ENCODE results near the gene TERT. TPM values are rescaled to one million over a fixed set of nuclear protein-coding genes. Genes with fewer than 3 reads are reported as not detected.

Gene TERT
- total and polyA plus RNA-seq, 2 of the 4 experiments (the other 2 are of a cell fraction): not detected

- H4K8ac ChIP-seq (ENCODE audit: low read depth in 2 of 2, low read length in 2 of 2): no peak overlapping the region
- WGBS, 2 experiments (ENCODE audit: extremely low coverage in 2 of 2, insufficient read length in 1 of 2): 88% methylated on average over 11 of the region's 23 CpGs; no CpG with 5 or more reads in 1 of the 2 experiments
- dilution Hi-C loops (cut with HindIII; ENCODE audit: low sequenced_read_pairs, unreplicated experiment) (no loop called here), intact Hi-C loops (cut with micrococcal nuclease) (no loop called here), in situ Hi-C loops (cut with MboI; ENCODE audit: low sequenced_read_pairs) (no loop called here)
- H3K9me3 ChIP-seq (ENCODE audit: control insufficient read depth, insufficient read depth, low read length): peaks cover 22% of the 10 kb centered on the region
- H3K14ac ChIP-seq (replicated peaks; ENCODE audit: low read depth, low read length): no peak overlapping the region
- no peak overlapping the region for H2BK15ac ChIP-seq (ENCODE audit: low read depth, low read length)
- H3K23ac ChIP-seq (ENCODE audit: low read depth, low read length): no peak overlapping the region
- H2AFZ ChIP-seq (replicated peaks; ENCODE audit: low read length, poor library complexity): no peak overlapping the region
- no peak overlapping the region for H2AK5ac ChIP-seq (ENCODE audit: low read depth, low read length)
- DNase-seq (no peak), ATAC-seq (ENCODE audit: low read depth) (no peak)
- H3K4me3 ChIP-seq (ENCODE audit: insufficient read depth, low read depth, low read length): no peak overlapping the region
- H4K20me1 ChIP-seq (ENCODE audit: insufficient read depth, low read length): no peaks in the 10 kb centered on the region
- BruUV-seq (replicated peaks): no TSS peak
- no peak overlapping the region for H3K18ac ChIP-seq (ENCODE audit: low read depth, low read length)
- H3K4ac ChIP-seq (ENCODE audit: low read depth, low read length): no peak overlapping the region
- no peak overlapping the region for H3K4me2 ChIP-seq (ENCODE audit: low read depth, low read length)
- H2BK120ac ChIP-seq (ENCODE audit: low read depth, low read length): no peak overlapping the region
- ChIA-PET CTCF (interaction anchor here (0.7 kb wide), 1 partner anchor 11 kb away, joined by 3 read pairs; no protein-coding TSS in a partner anchor), POLR2A (ENCODE audit: unreplicated experiment) (no interaction called here)
- no peak overlapping the region for H3K9ac ChIP-seq (ENCODE audit: low read depth, low read length)
- TF ChIP-seq RCOR1 (IDR thresholded peaks at IDR 0.05; ENCODE audit: insufficient replicate concordance, low read length): no peak
- TF ChIP-seq RAD21 (IDR thresholded peaks at IDR 0.05; ENCODE audit: low read length): no peak
- no peak for TF ChIP-seq ELK1 (IDR thresholded peaks at IDR 0.05; ENCODE audit: borderline replicate concordance, low read depth, low read length)
- TF ChIP-seq RFX5 (IDR thresholded peaks at IDR 0.05; ENCODE audit: low read depth, low read length): no peak
- TF ChIP-seq MAZ (IDR thresholded peaks at IDR 0.05; ENCODE audit: borderline replicate concordance, low read depth, low read length): no peak
- TF ChIP-seq BHLHE40 (IDR thresholded peaks at IDR 0.05; ENCODE audit: low read depth, low read length): no peak
- H3K56ac ChIP-seq (ENCODE audit: extremely low read depth, insufficient read depth, low read length): no peak overlapping the region
- H2BK5ac ChIP-seq (ENCODE audit: low read depth, low read length, poor library complexity, severe bottlenecking): no peak overlapping the region
- peaks cover 6% of the 10 kb centered on the region; the same call in 1 of the 2 replicates for H3K9me1 ChIP-seq (ENCODE audit: insufficient read depth, low read length)
- no peaks in the 10 kb centered on the region for H3K79me1 ChIP-seq (ENCODE audit: low read depth in 1 of 2, low read length in 2 of 2)
- no peak overlapping the region for H4K91ac ChIP-seq (ENCODE audit: insufficient read depth, low read depth, low read length)
- no peaks in the 10 kb centered on the region for H3K27me3 ChIP-seq (ENCODE audit: control insufficient read depth, insufficient read depth, low read length)
- no peak overlapping the region for H3K27ac ChIP-seq (ENCODE audit: insufficient read depth, low read length)
- no peak overlapping the region for H4K5ac ChIP-seq (ENCODE audit: low read depth, low read length)
- H2AK9ac ChIP-seq (replicated peaks; ENCODE audit: low read depth, low read length, poor library complexity): no peak overlapping the region
- H3K4me1 ChIP-seq (ENCODE audit: control insufficient read depth, insufficient read depth, low read length): no peaks in the 10 kb centered on the region
- H3K36me3 ChIP-seq (ENCODE audit: control insufficient read depth, insufficient read depth, low read length): no peaks in the 10 kb centered on the region
- H2BK20ac ChIP-seq (ENCODE audit: low read depth, low read length): no peak overlapping the region
Measured at GRCh38 chr5:1215320-1216096, 79.4 kb downstream of the TERT start.
